8988T (cell line): ENCODE results near the gene UQCC2.

Experiments
- DNase-seq: peaks from one replicate; pipeline ENCODE4 v3.0.0; 2011

Gene UQCC2

DNA sequence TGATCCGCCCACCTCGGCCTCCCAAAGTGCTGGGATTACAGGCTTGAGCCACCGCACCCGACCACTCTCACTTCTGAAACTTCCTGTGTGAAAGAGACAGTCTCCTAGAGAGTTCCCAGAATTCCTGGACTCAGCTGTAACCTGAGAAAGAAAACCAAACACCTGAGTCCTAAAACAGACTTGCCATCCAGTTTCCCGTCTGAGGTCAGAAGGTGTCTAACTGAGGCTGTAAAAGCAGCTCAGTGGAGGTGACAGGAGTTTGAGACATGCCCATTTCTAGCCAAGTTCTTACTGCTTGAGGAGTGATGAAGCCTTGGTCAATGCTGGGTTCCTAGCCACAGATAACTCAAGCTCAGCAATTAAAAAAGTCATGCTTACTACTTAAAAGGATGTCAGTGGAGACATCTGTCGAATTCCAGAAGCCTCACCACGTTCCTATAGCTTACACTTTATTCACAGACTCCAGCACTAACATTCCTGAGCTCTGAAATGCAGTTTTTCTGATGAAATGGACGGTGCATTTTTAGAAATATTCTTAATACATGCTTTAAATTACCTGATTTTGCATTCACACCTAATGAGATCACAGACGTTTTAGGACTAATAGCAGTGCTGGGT, 6.1 kb downstream of the UQCC2 start:
- DNase-seq: no peak

DNA sequence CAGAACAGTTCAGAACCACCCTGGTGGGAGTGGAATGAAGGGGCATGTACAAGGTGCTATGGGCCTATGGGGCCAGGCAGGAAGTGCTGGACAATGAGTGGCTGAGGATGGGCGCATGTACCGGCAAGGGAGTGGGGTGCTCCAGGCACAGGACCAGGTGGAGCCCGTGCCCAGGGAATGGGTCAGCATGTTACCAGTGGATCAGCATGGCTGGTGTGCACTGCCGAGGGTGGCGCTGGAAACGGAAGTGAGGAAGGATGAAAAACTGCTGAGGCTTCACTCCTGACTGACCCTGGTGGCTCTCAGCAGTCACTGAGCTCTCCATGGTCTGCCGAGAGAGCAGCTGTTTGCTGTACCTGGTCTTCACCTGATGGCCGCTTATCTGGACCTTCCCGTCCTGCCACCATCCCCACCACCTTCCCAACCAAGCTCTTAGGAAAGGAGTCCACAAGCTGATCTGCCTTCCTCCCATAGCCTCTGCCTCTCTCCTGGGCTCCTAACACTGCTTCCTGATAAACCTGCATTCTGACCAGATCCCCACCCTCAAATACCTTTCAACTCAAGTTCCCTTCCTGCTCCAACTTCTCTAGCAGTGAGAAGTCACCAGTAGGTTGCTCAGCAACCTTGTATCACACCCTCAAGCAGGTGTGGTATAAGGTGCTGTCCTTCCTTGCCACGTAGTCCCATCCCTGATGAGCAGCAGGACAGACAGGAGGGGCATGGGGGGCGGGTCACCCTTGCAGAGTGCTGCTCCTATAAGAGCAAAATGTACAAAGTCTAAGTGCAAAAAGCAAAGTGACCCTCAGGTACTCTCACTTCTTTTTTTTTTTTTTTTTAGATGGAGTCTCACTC, 7.1 kb downstream of the UQCC2 start:
- no peak for DNase-seq

DNA sequence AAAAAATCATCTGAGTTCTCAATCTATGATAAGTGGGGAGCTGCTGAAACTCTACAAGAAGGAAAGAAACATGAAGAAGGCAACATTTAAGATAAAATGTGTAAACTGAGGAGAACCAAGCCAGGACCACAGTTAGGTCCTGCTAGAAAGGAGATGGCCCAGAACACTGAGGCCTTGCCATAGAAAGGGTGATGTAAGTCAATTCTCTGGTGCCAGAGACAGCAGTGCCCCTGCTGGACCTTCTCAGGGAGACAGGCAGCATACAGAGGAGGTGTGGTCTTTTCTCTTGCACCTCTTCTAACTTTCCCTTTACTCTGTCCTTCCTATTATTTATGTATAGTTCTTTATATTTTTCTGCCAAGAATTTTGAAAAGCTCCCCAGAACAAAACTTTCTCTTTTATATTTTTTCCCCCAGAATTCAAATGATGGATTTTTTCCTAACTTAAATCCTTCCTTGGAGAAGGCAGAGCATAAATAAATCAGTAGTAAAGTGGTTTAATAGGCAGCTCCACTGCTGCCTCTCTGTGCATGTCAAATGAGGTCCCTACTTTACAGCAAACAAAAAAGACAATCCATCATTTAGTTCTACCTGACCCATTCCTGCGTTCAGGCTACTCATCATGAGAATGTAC, 9.0 kb downstream of the UQCC2 start:
- no peak for DNase-seq

DNA sequence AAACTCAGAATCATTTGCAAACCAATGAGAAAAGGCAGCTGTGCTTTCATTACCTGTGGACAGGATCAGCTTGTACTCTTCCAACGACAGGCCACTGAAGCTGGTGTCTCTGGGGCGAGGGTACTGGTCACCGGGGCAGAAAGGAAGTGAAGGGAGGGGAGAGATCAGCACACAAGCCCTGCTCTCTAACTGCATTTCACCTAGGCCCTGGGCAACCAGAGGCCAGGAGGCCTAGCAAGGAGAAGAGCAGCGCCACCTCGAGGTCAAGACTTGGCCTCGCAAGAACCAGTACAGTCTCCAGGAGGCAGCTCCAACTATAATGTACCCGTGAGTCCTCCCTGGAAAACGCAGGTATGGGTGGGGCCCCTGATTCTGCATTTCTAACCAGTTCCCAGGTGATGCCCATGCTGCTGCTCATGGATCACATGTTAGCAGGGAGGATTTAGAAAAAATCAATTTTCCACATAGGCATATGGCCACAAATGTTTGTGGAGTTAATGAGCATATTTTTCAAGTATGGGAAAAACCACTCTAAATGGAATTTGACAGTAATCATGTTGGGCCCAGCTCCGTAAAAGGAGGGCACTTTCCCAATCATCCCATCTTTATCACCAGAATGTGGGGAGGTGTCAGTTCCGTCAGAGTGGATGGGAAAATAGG, 11.0 kb downstream of the UQCC2 start:
- DNase-seq: no peak

DNA sequence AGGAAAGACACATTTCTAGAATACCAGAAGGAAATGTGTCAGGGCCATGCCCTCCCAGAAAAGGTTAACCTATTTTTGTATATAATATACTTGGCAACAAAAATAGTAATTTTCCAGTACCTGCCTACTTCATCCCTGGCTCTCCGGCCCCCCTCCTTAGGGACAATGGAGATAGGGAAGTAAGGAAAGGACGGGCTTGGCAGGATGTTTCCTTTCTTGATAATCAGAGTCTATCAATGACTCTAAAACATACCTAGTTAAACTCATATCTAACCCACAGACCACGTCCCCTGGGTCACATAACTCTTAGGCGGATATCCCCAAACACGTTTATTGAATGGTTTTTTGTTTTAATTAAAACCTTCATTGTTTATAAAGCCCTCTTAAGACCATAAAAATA, 11.8 kb downstream of the UQCC2 start:
- no peak for DNase-seq

DNA sequence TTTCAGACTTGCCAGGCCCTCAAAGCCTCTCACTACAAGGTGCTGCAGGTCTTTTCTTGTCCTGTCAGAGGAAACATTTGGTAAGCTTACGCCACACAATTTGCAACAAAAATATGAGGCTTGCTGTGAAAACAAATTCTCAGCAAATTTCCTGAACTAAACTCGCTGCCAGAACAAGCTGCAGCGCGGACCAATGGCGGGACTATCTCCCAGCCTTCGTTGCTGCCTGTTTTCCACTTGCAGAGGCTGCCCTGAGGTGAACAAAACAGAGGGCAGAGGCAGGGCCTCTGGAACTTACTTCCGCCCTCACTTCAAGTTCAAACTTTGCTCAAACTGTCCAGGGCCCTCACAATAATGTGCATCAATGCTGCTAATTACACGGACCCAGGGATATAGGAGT, 12.4 kb downstream of the UQCC2 start:
- DNase-seq: no peak

DNA sequence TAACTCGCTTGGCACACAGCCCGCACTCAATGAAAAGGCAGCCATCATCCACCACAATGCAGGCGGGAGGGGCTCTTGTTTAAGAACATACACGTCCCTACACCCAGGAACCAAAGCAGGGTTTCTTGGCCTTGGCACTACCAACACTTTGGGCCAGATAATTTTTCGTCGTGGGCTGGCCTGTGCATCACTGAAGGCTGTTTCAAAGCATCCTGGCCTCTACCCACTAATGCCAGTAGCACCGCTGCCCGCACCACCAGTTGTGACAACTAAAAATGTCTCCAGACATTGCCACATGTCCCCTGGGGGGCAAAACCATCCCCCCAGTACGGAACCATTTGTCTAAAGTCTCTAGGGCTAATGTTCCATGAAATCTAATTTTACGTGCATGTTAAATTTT, 13.0 kb downstream of the UQCC2 start:
- no peak for DNase-seq

DNA sequence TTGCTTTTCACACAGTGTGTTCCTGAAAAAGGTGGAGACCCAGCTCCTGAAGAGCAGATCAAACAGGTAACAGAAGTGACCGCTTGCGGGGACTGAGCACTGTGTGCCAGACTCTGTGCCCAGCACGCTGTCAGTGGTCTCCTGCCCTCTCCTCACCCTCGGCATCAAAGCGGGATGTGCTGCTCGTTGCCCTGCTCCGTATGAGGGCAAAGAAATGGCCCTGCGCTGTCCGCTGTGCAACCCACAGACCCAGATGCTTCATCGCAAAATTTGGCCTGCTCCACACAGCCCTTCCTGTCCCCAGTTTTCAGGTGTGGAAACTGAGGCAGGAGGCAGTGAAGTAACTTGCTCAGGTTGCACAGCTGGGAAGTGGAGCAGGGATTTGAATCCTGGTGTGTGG, 13.7 kb downstream of the UQCC2 start:
- no peak for DNase-seq

DNA sequence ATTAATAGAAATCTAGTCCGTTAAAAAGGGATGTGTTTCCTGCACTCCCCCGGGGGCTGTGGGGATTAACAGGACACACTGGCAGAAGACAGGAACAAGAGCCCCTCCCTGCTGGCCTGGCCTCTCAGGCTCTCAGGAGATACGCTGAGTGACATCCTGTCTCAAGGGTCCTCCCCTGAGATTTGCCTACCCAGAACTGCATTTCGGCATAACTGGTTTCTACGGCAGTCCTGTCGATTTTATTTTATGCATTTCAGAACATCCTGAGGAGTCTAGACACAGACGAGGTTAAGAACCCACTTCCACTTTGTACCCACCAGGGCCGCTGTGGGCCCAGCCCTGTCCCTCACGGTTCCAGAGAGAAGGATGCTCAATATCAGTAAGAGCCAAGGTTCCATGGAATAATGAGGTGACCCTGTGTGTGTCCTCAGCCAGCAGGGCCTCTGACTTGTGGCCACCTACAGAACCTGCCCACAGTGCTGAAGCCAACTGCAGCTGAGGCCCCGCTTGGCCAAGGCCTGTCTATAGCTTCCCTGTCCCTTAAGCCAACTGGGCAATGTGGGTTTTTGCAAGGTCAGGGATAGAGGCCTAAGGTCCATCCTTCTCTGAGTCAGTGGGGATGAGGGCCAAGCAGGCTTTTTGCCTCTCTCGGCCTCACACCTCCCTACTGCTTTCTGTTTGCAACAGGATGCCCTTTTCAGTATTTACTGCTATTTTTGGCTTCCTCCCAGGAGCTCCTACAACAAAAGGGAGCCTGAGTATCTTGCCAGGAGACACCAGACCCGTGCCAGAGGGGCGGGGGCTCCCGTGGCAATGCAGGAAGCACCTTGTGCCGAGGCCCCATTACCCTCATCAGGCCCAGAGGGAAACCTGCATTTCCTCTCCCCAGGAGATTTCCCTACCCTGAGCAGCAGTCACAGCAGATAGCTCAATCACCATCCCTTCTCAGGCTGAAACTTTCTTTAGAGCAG, 14.7 kb downstream of the UQCC2 start:
- DNase-seq: no peak

DNA sequence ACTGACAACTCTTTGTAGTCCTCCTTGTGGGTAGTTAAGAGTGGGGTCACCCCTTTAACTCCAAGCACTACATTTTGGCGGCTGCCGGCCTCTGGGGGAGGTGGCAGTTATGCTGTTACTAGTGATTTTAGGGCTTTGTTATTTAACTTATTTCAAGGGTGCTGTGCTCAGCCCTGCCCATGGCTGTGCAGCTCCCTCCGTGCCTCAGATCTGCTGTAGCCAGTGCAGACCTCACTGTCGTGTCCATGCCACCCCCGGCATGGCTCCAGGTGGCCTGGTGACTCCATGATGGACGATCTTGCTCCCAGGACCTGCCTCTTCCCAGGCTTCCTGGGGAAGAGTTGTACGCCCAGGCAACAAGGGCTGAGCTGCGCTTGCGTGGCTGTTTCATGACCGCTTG, 15.4 kb downstream of the UQCC2 start:
- DNase-seq: no peak

DNA sequence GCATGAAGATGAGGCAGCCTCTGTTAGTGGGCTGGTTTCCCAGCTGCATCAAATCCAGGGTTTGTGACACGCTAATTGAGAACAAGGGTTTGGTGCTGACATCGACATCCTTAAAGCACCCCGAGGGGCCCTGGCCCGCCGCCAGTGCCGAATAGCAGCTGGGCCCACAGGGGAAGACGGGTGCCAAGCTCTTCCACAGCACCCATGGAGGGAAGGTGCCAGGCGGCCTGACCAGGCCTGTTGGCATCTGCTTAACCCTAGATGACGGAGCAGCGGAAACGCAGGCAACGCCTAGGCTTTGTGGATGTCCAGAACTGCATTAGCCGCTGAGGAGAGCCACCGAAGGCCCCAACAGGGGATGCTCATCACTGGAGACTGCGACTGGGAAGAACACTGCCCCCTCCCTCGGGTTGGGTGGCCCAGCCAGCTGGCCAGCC, 16.0 kb downstream of the UQCC2 start:
- no peak for DNase-seq

DNA sequence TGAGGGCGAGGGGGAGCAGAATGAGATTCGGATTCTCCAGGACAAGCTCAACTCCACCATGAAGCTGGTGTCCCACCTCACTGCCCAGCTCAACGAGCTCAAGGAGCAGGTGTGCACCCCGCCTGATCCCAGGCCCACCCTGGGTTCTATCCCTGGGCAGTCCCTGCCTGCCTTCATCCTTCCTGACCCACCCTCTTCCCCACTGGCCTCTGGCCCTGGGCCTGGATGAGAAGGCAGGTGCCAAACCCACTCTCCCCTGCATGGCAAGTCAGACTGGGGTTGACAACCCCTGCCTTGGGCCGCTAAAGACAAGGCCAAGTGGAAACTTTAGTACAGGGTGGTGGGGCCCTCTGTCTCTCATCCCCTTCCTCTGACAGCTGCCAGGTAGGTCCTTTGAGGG, 16.5 kb downstream of the UQCC2 start:
- DNase-seq: no peak

DNA sequence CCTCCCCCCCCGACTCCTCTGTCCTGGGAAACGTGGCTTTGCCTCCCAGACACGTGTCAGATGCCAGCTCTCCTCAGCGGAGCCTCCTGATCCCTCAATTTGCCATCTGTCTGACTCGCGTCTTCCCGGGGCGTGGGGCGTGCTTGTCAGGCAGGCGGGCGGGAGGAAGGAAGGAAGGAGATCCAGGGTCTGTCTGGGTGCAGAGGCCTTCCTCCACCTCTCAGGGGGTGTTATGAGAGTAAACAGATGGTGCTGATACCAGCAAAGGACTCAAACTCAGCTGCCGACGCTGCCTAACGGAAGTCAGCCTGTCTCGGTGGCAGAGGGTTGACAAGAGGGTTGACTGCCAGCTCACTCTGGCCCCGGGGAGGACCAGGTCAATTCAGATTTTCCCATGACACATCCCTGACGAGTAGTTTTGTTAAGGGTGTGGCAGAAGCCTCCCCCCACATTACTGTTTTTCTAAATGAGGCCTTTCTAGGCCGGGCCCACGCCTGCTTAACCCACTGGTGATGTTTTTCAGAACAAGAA, 17.0 kb downstream of the UQCC2 start:
- DNase-seq: no peak

DNA sequence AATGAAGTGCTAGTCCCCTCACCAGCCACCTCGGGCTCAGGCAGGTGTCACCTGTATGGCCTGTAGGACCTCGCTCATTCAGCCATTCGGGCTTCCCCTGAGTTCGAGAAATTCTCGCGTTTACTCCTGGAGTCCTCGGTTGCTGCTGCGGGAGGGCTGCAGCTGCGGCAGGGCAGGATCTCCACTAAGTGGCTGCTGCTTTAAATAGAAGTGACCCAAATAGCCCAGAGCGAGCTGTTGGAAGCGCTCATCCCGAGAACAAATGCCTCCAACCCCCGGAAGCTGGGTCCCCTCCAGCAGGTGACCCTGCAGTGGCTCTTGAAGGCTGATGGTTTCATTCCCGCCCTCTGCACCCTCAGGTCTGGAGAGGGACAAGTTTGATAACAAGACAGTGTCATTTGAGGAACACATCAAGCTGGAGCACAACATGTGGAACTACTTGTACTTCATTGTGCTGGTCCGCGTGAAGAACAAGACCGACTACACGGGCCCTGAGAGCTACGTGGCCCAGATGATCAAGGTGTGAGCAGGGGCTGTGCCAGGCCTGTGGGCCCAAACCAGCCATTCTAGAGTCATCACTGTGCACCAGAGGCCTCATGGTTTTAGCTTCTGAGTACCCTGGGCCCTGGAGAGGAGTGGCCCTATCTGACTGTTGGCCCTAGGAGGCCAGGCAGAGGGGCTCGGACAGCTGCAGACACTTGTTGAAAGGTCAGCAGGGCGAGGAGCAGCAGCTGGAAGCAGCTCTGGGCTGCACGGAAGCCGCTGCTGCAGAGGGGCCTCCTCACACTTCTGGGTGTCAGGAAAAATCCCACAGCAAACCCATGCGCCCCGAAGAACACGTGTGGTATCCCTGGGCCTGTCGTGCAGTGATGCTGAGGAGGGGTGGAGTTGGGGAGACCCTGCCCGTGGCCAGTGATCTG, 18.1 kb downstream of the UQCC2 start:
- no peak for DNase-seq

DNA sequence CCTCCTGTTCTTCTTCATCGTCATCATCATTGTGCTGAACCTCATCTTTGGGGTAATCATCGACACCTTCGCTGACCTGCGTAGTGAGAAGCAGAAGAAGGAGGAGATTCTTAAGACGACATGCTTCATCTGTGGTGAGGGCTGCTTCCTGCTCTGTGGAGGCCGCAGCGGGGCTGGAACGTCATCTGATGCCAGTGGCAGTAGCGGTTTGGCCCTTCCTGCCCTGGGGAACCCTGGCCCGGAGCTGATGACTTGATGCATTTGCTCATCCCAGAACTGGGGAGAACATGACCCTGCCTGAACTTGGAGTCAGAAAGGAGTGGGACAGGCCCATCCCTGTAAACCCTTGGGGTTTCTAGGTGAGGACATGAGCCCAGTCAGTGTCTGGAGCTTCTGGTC, 18.7 kb downstream of the UQCC2 start:
- no peak for DNase-seq

DNA sequence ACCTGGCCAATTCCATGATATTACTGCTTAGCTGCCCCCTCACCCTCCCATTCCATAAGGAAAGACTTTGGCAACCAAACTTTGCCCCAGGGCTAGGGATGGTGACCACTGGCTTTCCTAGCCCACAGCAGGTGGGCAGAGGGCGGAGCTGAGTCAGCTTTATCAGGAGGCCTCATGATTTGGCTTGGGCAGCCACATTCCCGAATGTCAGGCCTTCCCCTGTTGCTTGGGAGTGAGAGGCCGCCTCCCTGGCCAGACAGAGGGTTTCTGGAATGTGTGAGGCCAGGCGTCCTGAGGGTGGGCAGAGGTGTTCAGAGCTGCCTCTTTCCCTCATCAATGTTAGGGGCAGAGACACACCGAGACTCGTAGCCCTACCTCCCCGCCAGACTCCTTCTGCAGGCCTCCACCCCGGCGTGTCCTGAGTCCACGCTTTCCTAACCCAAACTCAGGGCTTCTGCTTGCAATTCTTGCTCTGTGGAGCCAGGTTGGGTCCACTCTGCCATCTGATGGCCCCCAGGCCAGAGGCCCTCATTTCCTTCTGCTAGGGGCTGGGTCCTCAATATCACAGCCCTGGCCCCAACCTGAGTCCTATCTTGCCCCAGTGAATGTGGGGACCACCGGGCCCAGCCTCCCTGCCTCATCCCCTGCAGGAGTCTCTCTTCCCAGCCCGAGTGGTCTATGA, 19.3 kb downstream of the UQCC2 start:
- DNase-seq: no peak

DNA sequence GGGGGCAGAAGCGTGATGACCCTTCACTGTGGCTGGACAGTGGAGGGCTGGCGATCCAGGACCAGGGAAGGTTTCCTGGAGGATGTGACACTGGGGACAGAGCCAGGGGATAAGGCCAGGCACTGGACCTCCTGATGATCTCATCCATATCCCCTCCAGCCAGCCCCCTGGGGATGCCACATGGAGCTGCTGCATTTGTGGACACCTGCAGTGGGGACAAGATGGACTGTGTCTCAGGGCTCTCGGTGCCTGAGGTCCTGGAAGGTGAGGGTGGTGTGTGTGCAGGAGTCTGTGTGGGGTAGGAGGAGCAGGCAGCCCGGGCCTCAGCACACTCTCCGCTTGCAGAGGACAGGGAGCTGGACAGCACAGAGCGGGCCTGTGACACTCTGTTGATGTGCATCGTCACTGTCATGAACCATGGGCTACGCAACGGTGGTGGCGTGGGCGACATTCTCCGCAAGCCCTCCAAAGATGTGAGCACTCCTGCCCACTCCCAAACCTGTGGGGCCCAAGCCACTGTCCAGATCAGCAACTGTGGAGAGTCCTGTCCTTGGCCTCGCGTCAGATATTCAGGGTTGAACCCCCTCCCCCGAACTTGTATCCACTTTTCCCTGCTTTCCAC, 19.9 kb downstream of the UQCC2 start:
- DNase-seq: no peak

DNA sequence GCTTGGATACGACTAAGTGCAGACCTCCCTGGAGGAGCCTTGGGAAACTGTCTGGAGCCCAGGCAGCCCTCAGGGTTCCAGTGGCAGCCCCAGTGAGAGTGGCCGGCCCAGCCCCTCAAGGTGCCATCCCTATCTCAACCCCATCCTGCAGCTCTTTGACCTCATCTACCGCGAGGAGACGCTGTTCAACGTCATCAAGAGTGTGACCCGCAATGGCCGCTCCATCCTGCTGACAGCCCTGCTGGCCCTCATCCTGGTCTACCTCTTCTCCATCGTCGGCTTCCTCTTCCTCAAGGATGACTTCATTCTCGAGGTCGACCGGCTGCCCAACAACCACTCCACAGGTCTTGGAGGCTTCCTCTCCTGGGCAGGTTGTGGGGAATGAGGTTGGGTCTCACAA, 20.7 kb downstream of the UQCC2 start:
- DNase-seq: no peak

DNA sequence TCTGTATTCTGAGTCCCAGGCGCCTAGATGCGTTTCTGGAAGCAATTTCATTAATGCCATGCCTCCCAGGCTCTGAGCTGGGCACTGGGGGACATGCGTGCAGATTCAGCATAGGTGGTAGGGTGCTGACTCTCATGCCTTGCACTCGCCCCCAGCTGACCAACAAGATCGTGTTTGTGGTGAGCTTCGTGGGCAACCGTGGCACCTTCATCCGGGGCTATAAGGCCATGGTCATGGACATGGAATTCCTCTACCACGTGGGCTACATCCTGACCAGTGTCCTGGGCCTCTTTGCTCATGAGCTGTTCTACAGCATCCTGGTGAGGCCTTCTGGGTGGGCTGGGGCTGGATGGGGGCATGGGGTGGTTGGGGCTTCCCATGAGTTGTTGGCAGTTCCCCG, 21.6 kb downstream of the UQCC2 start:
- DNase-seq: no peak

DNA sequence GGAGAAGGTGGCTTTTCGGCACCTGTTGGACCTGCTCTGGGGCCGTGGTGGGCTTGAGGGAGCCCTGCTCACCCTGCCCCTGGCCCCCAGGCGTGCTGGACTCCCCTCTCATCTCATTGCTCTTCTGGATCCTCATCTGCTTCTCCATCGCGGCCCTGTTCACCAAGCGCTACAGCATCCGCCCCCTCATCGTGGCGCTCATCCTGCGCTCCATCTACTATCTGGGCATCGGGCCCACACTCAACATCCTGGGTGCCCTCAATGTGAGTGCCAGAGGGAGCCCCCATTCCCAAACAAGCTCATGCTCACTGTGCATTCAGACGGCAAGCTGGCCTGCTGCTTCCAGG, 22.4 kb downstream of the UQCC2 start:
- DNase-seq: no peak
